UCSD-AML1 (cell line): ENCODE results near the gene TRIM66.

Experiments
- DNase-seq: peaks from one replicate; lab custom pipeline; 2025; ENCODE audit not compliant: unreplicated experiment; lab: John Stamatoyannopoulos, UW

The TRIM66 gene

GRCh38 chr11:8577791-8578581 is 104.5 kb downstream of the TRIM66 start:
- no peak for DNase-seq

GRCh38 chr11:8574798-8575197 is 107.7 kb downstream of the TRIM66 start:
- no peak for DNase-seq

GRCh38 chr11:8573777-8574176 is 108.7 kb downstream of the TRIM66 start:
- DNase-seq: no peak

- no peak for DNase-seq
Observed at GRCh38 chr11:8567602-8568198, 114.8 kb downstream of the TRIM66 start.

DNA sequence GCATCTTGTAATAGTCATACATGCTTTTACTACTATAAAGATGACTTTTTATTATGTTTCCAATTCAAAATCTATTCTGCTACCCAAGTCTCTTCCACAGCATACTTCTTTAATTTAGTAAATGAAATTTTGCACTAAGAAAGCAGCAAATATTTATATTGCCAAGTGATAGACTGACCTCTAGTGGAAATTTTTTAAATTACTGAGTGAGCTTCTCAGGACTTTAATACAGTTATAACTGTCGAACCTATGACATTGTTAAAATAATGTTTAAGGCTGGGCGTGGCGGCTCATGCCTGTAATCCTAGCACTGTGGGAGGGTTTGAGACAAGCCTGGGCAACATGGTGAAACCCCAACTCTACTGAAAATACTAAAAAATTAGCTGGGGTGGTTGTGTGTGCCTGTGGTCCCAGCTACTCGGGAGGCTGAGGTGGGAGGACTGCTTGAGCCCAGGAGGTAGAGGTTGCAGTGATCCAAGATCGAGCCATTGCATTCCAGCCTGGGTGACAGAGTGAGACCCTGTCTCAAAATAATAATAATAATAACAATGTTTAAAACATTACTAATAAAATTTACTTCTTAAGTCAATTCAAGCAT is 115.8 kb downstream of the TRIM66 start:
- no peak for DNase-seq

GRCh38 chr11:8564526-8564925 is 117.9 kb downstream of the TRIM66 start:
- no peak for DNase-seq
